Subcutaneous adipose tissue (tissue), 4 donors: ENCODE results near the gene UGT3A1. TPM values are rescaled to one million over a fixed set of nuclear protein-coding genes. Genes with fewer than 3 reads are reported as not detected.

ENCODE experiments used
- total RNA-seq, 4 donors: library from RNA; depleted of rRNA; stranded (reverse); fragments of >200 nt; gene quantifications; one replicate each; pipeline ENCODE4 v1.1.0, GENCODE V29; 2016
- TF ChIP-seq, protein P1 (sequence below): fragments of 450-650 bp; IDR thresholded peaks from one replicate; pipeline ENCODE4 v1.5.1; 2016; ENCODE audit warnings: low read depth, mild to moderate bottlenecking, control low read depth, antibody characterized with exemption, moderate library complexity

Gene UGT3A1
- total RNA-seq, 4 donors from 2014 or later, result not detected

DNA sequence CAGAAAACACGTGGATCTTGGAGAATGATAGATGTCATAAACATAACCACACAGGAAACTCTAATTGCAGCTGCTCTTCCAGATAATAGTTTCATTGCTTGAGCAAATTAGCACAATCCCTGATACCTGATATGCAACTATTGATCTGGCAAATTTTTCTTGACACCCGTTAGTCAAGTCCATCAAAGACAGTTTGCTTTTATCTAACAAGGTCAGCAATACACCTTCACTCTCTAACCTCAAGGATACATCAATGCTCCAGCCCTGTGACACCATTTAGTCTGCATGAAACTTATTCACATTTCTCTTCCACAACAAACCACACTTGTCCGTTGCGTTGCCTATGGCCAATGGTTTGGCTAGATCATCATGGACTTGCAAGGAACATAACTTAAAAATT is 16.6 kb downstream of the UGT3A1 start:
- TF ChIP-seq, protein P1, sequence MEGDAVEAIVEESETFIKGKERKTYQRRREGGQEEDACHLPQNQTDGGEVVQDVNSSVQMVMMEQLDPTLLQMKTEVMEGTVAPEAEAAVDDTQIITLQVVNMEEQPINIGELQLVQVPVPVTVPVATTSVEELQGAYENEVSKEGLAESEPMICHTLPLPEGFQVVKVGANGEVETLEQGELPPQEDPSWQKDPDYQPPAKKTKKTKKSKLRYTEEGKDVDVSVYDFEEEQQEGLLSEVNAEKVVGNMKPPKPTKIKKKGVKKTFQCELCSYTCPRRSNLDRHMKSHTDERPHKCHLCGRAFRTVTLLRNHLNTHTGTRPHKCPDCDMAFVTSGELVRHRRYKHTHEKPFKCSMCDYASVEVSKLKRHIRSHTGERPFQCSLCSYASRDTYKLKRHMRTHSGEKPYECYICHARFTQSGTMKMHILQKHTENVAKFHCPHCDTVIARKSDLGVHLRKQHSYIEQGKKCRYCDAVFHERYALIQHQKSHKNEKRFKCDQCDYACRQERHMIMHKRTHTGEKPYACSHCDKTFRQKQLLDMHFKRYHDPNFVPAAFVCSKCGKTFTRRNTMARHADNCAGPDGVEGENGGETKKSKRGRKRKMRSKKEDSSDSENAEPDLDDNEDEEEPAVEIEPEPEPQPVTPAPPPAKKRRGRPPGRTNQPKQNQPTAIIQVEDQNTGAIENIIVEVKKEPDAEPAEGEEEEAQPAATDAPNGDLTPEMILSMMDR, result no peak

DNA sequence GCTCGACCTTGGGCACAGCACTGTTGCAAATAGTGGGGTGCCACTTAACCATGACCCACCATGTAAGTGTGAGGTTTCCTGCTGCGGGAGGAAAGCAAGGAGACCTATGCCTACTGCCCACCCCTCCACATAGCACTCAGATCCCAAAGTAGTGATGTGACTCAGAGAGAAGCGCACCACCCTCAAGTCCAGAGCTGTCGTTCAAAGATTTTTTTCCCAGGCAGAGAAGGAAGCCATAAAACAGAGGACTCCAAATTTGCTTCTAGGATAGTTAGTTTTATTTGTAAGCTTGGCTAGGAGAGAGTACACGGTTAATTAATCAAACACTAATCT is 19.3 kb downstream of the UGT3A1 start:
- TF ChIP-seq, protein P1, result no peak

DNA sequence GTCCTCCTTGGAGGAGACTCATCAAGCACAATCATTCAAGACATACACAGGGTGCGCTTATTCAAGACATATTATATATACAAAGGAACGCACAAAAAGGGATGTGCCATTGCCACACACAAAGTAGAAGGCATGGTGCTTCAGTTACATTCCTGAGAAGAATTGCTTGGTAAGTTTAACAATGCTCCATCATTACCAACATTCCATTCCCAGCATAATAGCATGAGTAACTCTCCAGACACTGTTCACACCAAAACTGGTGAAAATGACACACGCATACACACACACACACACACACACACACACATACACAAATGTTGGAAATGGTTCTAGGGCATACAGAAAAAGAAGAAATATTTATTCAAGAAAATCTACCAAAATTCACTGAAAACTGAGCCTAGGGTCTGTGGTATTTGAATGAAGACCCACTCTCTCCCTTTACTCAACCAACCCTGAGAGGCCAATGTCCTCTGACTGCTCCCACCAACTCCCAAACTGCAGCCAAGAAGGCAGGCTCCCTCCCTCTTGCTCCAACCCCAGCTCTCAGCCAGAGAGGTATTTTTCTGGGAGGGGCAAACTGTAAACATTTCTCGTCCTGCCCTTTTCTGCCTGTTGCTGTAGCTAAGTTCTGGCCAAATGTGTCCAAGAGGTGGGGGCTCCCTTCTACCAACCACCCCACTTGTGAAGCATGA is 19.9 kb downstream of the UGT3A1 start:
- TF ChIP-seq, protein P1, result no peak

DNA sequence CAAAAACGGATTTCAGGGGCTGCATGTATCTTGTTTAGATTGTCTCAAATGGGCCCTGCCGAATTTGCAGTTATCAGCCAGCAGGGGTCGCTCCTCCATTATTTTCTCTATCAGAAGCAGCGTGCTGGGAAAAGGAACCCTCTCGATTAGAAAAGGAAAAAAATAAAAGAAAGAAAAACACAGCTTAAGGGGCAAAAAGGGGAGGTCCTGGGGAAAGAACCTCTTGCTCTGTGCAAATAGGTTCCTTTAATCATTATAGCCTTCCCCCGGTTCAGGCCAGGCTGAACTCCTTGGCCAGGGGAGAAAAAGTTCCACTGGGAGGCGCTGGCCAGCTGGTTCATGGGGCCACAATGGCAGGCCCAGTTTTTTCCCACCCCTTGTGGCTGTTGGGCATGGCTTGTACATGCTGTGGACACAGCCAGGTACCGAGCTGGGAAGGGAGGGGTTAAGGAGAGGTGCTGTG is 27.8 kb downstream of the UGT3A1 start:
- TF ChIP-seq, protein P1, result no peak

DNA sequence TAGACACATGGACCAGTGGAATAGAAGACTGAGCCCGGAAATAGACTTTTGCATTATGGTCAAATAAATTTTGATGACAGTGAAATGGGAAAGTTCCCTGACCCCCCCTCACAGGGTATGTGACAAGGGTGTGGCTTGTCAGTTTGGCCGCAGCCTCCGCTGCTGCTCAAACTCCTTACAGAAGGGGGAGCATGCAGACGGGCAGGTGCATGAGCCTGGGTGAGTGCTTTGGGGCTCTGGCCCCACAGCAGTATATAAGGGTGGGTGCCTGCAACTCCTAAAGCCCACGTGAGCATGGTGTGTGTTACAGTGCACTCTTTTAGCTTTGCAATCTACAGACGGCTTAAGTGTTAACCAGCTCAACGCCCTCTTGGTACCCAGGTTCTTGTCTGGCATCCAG is 30.9 kb downstream of the UGT3A1 start:
- TF ChIP-seq, protein P1, result no peak

DNA sequence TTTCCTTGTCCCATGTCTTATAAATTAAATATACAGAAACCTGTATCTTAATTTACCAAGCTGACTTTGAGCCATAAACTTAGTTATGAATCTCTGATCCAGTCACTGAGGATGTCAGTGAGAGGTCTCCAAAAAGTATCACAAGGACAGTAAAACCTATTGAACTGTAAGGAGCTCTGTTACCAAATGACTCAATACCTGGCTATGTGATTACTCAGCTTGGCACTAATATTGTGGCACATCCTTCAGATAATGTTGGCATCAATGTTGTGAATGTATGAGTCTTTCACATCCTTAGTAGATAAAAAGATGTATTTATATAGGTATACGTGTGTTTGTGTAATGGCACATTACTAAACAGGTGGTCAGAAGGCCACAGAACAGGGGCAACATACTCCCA is 34.8 kb downstream of the UGT3A1 start:
- TF ChIP-seq, protein P1, result no peak

DNA sequence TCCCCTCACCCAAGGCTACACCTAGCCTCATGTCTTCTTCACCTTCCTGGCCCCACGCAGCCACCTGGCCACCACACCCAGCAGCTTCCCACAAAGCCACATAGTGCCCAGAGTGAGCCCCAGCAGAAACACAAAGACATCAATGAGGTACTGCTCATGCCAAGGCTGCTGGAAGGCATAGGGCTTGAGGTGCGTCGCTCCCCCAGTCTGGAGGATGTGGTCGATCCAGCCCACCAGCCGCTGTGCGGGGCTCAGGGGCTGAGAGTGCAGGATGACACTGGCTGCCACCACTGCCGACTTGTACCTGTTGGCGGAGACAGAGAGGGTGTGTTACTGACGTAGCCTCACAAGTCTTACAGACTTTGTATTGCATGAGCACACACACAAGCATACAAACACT is 37.0 kb downstream of the UGT3A1 start:
- TF ChIP-seq, protein P1, result no peak
